WERI-Rb-1 (cell line): Measurements from ENCODE around the gene CA9.

Experiments used
- DNase-seq: peaks from one replicate; pipeline ENCODE4 v3.0.0-alpha.2; 2020
- H3K27ac ChIP-seq: fragments of 250-450 bp; sonication (Bioruptor Pico); 2 replicates; pipeline ENCODE4 v1.5.1; 2020; ENCODE audit warnings: mild to moderate bottlenecking, moderate library complexity
- H3K27me3 ChIP-seq: fragments of 250-450 bp; sonication (Bioruptor Pico); 2 replicates; pipeline ENCODE4 v1.5.1; 2021; ENCODE audit warnings: mild to moderate bottlenecking, low read depth, moderate library complexity; ENCODE audit not compliant: insufficient read depth, severe bottlenecking
- H3K36me3 ChIP-seq: fragments of 250-450 bp; sonication (Bioruptor Pico); 2 replicates; pipeline ENCODE4 v1.5.1; 2020; ENCODE audit warnings: mild to moderate bottlenecking, moderate library complexity
- H3K4me3 ChIP-seq: 2 replicates; pipeline ENCODE4 v1.5.1; 2011; ENCODE audit warnings: low read depth, mild to moderate bottlenecking, control low read depth, low read length
- H3K9me3 ChIP-seq: fragments of 250-450 bp; sonication (Bioruptor Pico); 2 replicates; pipeline ENCODE4 v1.5.1; 2021; ENCODE audit warnings: mild to moderate bottlenecking, moderate library complexity; ENCODE audit not compliant: severe bottlenecking
- CTCF ChIP-seq: IDR thresholded peaks from 2 replicates; pipeline ENCODE4 v1.5.1; 2011; ENCODE audit warnings: low read depth, mild to moderate bottlenecking, control low read depth, inconsistent platforms, low read length

The CA9 gene

GRCh38 chr9:35667939-35668338 lies 5.8 kb upstream of the CA9 start:
- Histone ChIP-seq H3K36me3 (peaks cover 4% of the 10 kb centered on the region), H3K27me3 (no peaks in the 10 kb centered on the region), H3K4me3 (no peak overlapping the region), H3K9me3 (no peaks in the 10 kb centered on the region), H3K27ac (no peak overlapping the region)
- DNase-seq = no peak
- no peak for TF ChIP-seq CTCF

GRCh38 chr9:35669331-35670145 lies 4.2 kb upstream of the CA9 start:
- H3K27me3 ChIP-seq = no peaks in the 10 kb centered on the region
- no peak overlapping the region for H3K27ac ChIP-seq
- TF ChIP-seq CTCF = no peak
- DNase-seq = no peak
- no peaks in the 10 kb centered on the region for H3K9me3 ChIP-seq
- no peak overlapping the region for H3K4me3 ChIP-seq
- H3K36me3 ChIP-seq = no peaks in the 10 kb centered on the region

GRCh38 chr9:35674025-35674361 lies 265 bp downstream of the CA9 start:
- H3K4me3 ChIP-seq = no peak overlapping the region
- H3K27me3 ChIP-seq = no peaks in the 10 kb centered on the region
- no peak for DNase-seq
- no peak for TF ChIP-seq CTCF
- no peaks in the 10 kb centered on the region for H3K36me3 ChIP-seq
- H3K27ac ChIP-seq = no peak overlapping the region
- H3K9me3 ChIP-seq = no peaks in the 10 kb centered on the region

- Histone ChIP-seq H3K9me3 (no peaks in the 10 kb centered on the region), H3K27me3 (no peaks in the 10 kb centered on the region), H3K36me3 (no peaks in the 10 kb centered on the region), H3K4me3 (no peak overlapping the region), H3K27ac (no peak overlapping the region)
- DNase-seq = no peak
- TF ChIP-seq CTCF = no peak
Measured at GRCh38 chr9:35675204-35675603, 1.5 kb downstream of the CA9 start.

GRCh38 chr9:35675732-35676392 lies 2.1 kb downstream of the CA9 start:
- no peak overlapping the region for H3K4me3 ChIP-seq
- no peak for TF ChIP-seq CTCF
- H3K27me3 ChIP-seq = no peaks in the 10 kb centered on the region
- no peaks in the 10 kb centered on the region for H3K36me3 ChIP-seq
- no peak overlapping the region for H3K27ac ChIP-seq
- no peak for DNase-seq
- no peaks in the 10 kb centered on the region for H3K9me3 ChIP-seq
